ENCODE results near the gene FAM110C. TPM values are rescaled to one million over a fixed set of nuclear protein-coding genes. Genes with fewer than 3 reads are reported as not detected.
"Not testable (repeated sequence)": the region's sequence is repeated elsewhere in the genome, so short reads cannot be mapped to it uniquely, and the experiment has no call there.

Gene FAM110C
- total and polyA plus RNA-seq, 7 donors: 0.03 to 0.10 (median 0.06) TPM; not detected in 4

GRCh38 chr2:29253-29652 is 17.1 kb downstream of the FAM110C start:
- intact Hi-C loops (cut with DNase I): no loop called here
- no peak overlapping the region for H3K27ac ChIP-seq
- no peak for ATAC-seq
- H3K27me3 ChIP-seq (ENCODE audit: insufficient read depth in 3 of 3, low read length in 2 of 3): peaks cover 0 to 6% (median 3%) of the 10 kb centered on the region in 3 donors
- 74 to 83% (median 79%) methylated on average over 1 of the region's 1 CpG for WGBS, 3 donors
- H3K4me3 ChIP-seq: no peak overlapping the region
- H3K36me3 ChIP-seq (ENCODE audit: insufficient read depth in 1 of 2, low read depth in 1 of 2): no peaks in the 10 kb centered on the region
- no peak for DNase-seq
- TF ChIP-seq, protein P1, sequence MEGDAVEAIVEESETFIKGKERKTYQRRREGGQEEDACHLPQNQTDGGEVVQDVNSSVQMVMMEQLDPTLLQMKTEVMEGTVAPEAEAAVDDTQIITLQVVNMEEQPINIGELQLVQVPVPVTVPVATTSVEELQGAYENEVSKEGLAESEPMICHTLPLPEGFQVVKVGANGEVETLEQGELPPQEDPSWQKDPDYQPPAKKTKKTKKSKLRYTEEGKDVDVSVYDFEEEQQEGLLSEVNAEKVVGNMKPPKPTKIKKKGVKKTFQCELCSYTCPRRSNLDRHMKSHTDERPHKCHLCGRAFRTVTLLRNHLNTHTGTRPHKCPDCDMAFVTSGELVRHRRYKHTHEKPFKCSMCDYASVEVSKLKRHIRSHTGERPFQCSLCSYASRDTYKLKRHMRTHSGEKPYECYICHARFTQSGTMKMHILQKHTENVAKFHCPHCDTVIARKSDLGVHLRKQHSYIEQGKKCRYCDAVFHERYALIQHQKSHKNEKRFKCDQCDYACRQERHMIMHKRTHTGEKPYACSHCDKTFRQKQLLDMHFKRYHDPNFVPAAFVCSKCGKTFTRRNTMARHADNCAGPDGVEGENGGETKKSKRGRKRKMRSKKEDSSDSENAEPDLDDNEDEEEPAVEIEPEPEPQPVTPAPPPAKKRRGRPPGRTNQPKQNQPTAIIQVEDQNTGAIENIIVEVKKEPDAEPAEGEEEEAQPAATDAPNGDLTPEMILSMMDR (IDR thresholded peaks at IDR 0.05): no peak
- no peaks in the 10 kb centered on the region for H3K9me3 ChIP-seq
- H3K4me1 ChIP-seq: no peaks in the 10 kb centered on the region

- ATAC-seq: no peak
- Histone ChIP-seq H3K4me1 (no peaks in the 10 kb centered on the region), H3K4me3 (no peak overlapping the region), H3K9me3 (no peaks in the 10 kb centered on the region), H3K27me3 (ENCODE audit: insufficient read depth in 3 of 3, low read length in 2 of 3) (peaks cover 0 to 6% (median 3%) of the 10 kb centered on the region in 3 donors), H3K27ac (no peak overlapping the region), H3K36me3 (ENCODE audit: insufficient read depth in 1 of 2, low read depth in 1 of 2) (no peaks in the 10 kb centered on the region)
- no peak for DNase-seq
- 66 to 73% (median 68%) methylated on average over 5 of the region's 5 CpGs for WGBS, 3 donors
- intact Hi-C loops (cut with DNase I): no loop called here
- TF ChIP-seq, protein P1 (IDR thresholded peaks at IDR 0.05): no peak
Observed at GRCh38 chr2:28406-28975, 17.8 kb downstream of the FAM110C start.

DNA sequence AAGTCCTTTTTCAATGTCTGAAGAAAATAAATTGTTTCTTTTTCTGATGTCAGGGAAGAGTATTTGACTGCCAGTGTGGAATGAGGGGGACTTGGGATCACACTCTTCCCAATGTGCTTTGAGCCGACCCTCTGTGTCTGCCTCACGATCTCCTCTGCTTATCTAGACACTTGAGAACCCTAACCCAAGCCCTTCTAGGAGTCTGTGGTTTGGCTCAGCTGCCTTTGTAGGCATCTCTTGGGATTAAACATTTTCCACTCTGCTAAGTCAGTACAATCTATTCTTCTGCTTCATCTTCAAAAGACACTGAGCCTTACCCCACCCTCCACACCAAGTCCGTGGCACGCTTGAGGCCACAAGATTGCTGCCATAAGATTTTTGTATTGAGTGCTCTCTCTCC is 19.4 kb downstream of the FAM110C start:
- WGBS, 3 donors: 58 to 67% (median 65%) methylated on average over 4 of the region's 4 CpGs

GRCh38 chr2:25543-25942 is 20.8 kb downstream of the FAM110C start:
- DNase-seq: no peak
- TF ChIP-seq, protein P1 (IDR thresholded peaks at IDR 0.05): no peak
- 65 to 79% (median 67%) methylated on average over 4 of the region's 4 CpGs for WGBS, 3 donors

More for the DNA sequence above, 19.4 kb downstream of the FAM110C start:
- H3K27ac ChIP-seq: no peak overlapping the region
- TF ChIP-seq, protein P1 (IDR thresholded peaks at IDR 0.05): no peak
- no peaks in the 10 kb centered on the region for H3K36me3 ChIP-seq (ENCODE audit: insufficient read depth in 1 of 2, low read depth in 1 of 2)
- H3K4me1 ChIP-seq: no peaks in the 10 kb centered on the region
- H3K4me3 ChIP-seq: no peak overlapping the region
- DNase-seq (no peak), ATAC-seq (no peak)
- intact Hi-C loops (cut with DNase I): no loop called here
- H3K27me3 ChIP-seq (ENCODE audit: insufficient read depth in 3 of 3, low read length in 2 of 3): peaks cover 0 to 6% (median 3%) of the 10 kb centered on the region in 3 donors
- H3K9me3 ChIP-seq: no peaks in the 10 kb centered on the region

DNA sequence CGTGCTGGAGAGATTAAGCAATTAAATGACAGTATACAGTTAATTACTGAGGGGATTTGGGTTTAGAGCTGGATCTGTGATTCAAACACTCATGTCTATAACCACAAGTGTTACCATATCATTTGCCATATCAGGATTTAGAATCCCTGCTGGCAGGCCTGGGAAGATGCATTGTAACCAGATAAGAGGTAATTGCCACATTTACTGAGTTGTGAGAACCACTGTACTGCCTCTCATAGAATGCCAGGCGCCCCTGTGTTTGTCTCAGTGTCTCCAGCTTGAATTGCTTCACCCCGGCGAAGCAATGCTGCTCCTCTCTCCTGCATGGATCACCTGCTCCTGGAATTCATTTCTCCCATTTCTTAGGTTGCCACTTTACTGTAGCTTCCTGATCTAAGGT is 21.7 kb downstream of the FAM110C start:
- ATAC-seq; H3K9me3 ChIP-seq; H3K36me3 ChIP-seq (ENCODE audit: insufficient read depth in 1 of 2, low read depth in 1 of 2); H3K27ac ChIP-seq; H3K4me3 ChIP-seq; intact Hi-C loops (cut with DNase I); H3K4me1 ChIP-seq; H3K27me3 ChIP-seq (ENCODE audit: insufficient read depth in 3 of 3, low read length in 2 of 3); DNase-seq: not testable (repeated sequence)
- WGBS, 3 donors: 58 to 81% (median 74%) methylated on average over 4 of the region's 4 CpGs

More at GRCh38 chr2:25543-25942, 20.8 kb downstream of the FAM110C start:
- Histone ChIP-seq H3K4me1 (no peaks in the 10 kb centered on the region), H3K36me3 (ENCODE audit: insufficient read depth in 1 of 2, low read depth in 1 of 2) (no peaks in the 10 kb centered on the region), H3K27ac (no peak overlapping the region), H3K27me3 (ENCODE audit: insufficient read depth in 3 of 3, low read length in 2 of 3) (peaks cover 0 to 6% (median 3%) of the 10 kb centered on the region in 3 donors), H3K9me3 (no peaks in the 10 kb centered on the region), H3K4me3 (no peak overlapping the region)
- ATAC-seq: no peak
- intact Hi-C loops (cut with DNase I): no loop called here

Measured in psoas muscle (tissue), 8 donors.